ENCODE measurements around the gene RALY.

DNA sequence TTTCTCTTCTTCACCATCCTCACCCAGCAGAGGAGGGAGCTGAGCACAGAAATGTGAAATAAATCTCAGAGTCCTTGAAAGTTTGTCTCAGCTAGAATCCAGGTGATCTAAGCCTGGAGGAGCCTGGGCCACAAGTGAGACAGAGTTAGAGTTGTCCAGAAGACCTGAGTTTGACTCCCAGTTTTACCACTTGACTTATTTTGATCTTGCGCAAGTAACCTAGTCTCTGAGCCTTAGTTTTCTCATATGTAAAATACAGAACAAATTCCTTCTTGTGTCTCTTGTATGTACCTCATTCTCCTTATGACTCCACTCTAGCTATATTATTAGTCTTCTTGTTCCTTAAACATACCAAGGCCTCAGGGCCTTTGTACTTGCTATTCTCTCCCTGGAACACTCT lies 36.7 kb downstream of the RALY start:
- TF ChIP-seq YY1 (IDR thresholded peaks at IDR 0.05; ENCODE audit: insufficient read depth, insufficient read length) (no peak), ZNF274 (IDR thresholded peaks at IDR 0.05; ENCODE audit: low read depth, low read length) (no peak)
